Testis (tissue), 2 donors: ENCODE measurements around the gene ANO6.

Experiments used
- POLR2A ChIP-seq: fragments of 450-650 bp; IDR thresholded peaks from one replicate; pipeline ENCODE4 v1.6.1; 2017; ENCODE audit warnings: antibody characterized with exemption, mild to moderate bottlenecking, moderate library complexity
- TF ChIP-seq, protein P1 (sequence below), 3 experiments: fragments of 450-650 bp in 2 of 3; fragments of 200-600 bp in 1 of 3; sonication (generic) in 1 of 3; IDR thresholded peaks; one replicate each; pipeline ENCODE4 v1.5.1; 2016 to 2019; ENCODE audit warnings: antibody characterized with exemption in 3 of 3, mild to moderate bottlenecking in 2 of 3, moderate library complexity in 1 of 3

DNA sequence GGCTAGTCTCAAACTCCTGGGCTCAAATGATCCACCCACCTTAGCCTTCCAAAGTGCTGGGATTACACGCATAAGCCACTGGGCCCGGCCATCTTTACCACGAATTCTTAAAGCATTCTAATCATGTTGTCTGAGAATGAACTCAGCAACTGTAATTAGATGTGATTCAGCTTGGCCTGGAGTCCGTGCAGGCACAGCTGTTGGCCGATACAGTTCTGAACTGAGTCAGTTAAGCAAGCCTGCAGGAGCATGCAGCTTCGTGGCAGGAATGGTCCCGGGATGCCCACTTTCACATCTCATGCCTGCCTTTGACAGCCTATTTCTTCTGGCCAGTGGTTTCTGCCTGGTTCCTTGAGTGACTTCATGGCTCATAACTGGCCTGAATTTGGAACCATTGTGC is 194.1 kb downstream of the ANO6 start:
- TF ChIP-seq, protein P1, sequence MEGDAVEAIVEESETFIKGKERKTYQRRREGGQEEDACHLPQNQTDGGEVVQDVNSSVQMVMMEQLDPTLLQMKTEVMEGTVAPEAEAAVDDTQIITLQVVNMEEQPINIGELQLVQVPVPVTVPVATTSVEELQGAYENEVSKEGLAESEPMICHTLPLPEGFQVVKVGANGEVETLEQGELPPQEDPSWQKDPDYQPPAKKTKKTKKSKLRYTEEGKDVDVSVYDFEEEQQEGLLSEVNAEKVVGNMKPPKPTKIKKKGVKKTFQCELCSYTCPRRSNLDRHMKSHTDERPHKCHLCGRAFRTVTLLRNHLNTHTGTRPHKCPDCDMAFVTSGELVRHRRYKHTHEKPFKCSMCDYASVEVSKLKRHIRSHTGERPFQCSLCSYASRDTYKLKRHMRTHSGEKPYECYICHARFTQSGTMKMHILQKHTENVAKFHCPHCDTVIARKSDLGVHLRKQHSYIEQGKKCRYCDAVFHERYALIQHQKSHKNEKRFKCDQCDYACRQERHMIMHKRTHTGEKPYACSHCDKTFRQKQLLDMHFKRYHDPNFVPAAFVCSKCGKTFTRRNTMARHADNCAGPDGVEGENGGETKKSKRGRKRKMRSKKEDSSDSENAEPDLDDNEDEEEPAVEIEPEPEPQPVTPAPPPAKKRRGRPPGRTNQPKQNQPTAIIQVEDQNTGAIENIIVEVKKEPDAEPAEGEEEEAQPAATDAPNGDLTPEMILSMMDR (IDR thresholded peaks at IDR 0.05), result no peak
- TF ChIP-seq POLR2A, result no peak
